HG03039 (cell line): ENCODE measurements around the gene MANEAL.

Experiments
- ATAC-seq: cut with Tn5 transposase; IDR thresholded peaks from one replicate; pipeline ENCODE4 v1.9.1; 2021; ENCODE audit warnings: mild to moderate bottlenecking, moderate library complexity; ENCODE audit not compliant: unreplicated experiment

The MANEAL gene

GRCh38 chr1:37825506-37825905, 31.9 kb downstream of the MANEAL start:
- no peak for ATAC-seq

- no peak for ATAC-seq
These were observed 34.9 kb downstream of the MANEAL start for GRCh38 chr1:37828410-37829074.

GRCh38 chr1:37831109-37831508, 37.5 kb downstream of the MANEAL start:
- ATAC-seq = no peak

GRCh38 chr1:37831809-37832208, 38.2 kb downstream of the MANEAL start:
- ATAC-seq = no peak

DNA sequence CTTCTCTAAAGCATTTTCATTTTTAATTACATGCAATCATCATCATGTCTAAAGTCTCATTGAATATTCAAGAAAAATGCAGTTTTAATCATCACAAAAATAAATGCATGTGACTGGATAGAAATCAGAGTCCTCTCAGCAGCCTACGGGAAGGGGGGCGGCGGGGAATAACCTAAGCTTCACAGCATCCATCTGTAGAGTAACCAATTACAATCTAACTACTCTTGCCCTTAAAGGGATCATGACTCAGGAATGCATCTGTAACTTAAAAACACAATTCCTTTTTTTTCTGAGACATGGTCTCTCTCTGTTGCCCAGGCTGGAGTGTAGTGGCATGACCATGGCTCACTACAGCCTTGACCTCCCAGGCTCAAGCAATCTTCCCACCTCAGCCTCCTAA, 43.1 kb downstream of the MANEAL start:
- ATAC-seq = no peak

DNA sequence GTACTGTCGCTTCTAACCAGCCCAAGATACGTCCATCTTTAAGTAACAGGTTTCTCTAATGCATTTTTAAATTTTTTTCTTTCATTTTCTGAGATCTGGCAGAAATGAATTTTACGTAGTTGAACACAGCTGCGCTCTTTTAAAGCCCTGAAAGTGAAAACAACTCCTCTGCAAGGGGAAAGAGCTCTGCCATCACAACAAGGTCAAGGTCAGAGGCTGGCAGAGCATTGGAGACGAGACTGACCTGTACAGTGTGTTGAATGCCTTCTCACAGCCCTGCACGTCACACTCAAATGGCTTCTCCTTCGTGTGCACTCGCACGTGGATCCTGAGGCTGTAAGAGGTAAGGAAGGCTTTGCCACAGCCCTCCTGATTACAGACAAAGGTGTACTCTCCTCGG, 46.0 kb downstream of the MANEAL start:
- no peak for ATAC-seq

GRCh38 chr1:37840711-37841110, 47.1 kb downstream of the MANEAL start:
- no peak for ATAC-seq

DNA sequence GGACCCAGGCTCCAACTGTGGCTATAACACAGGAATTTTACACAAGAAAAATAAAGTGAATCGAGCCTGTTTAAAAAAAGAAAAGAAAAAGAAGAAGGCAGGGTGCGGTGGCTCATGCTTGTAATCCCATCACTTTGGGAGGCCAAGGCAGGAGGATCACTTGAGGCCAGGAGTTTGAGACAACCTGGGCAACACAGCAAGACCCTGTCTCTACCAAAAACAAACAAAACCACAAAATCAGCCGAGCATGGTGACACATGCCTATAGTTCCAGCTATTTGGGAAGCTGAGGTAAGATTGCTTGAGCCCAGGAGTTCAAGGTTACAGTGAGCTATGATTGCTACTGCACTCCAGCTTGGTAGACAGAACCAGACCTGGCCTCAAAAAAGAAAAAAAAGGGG, 48.0 kb downstream of the MANEAL start:
- ATAC-seq = no peak

DNA sequence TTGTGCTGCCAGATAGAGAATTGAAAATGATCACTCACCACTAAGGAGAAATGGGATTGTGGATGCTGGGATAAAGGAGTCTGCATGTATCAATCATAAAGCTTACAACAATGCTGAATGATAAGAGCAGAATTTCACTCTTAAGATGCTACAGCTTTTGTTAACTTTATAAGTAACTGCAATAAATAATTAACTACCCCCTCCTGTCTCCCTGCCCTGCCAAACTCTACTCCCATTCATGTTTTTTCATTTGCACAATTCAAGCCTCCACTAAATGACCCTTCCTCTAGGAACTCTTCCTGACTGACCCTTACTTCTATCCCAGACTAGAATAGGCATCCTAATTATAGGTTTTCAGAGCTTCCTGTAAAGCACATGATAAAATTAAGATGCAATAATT, 50.9 kb downstream of the MANEAL start:
- no peak for ATAC-seq

GRCh38 chr1:37845049-37845646, 51.5 kb downstream of the MANEAL start:
- ATAC-seq = no peak

DNA sequence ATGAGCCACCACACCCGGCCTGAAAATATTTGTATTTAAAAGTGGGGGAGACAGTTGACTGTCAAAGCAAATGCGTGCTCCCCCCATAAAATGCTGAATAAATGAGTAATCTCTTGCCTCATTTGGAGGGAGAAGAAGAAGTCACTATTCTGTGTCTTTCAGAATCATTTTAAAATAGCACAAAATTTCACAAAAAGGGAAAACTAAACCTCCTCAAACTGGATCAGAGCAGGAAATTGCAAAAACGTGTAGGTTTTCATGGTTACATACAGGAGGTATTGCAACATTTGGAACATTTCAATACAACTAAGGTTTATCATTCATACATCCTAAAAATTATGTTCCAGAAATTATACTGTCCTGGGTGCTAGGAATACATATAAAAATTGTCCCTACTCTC, 52.1 kb downstream of the MANEAL start:
- no peak for ATAC-seq

DNA sequence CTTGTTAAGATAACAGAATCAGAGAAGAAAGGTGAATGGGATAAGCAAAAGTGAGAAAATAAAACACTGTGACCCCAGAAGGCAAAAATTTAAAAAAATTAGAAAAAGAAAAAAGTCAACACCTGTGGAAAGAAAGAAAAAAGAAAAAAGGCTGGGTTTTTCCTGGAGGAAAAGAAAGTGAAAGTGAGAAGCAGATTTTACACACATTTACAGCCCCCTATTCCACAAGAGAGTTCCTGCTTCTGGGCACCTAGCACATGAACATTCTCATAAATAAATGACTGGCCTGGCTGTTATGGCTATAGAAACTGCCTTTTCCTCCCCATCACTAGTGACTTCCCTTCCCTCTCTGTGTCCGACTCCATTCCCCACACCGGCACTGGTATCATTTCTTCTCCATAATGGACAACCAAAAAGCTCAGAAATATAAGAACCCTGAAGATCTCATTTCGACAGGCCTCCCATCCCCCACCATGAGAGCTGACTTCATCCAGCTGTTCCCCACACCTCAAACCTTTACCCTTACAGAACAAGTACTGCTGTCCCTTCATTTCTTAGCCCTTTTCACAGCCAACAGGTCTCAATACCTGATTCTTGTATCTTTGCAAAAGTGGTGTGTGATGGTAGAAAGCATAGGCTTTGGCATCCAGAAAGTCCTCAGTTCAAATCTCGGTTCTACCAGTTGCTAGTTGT, 53.1 kb downstream of the MANEAL start:
- ATAC-seq = no peak

DNA sequence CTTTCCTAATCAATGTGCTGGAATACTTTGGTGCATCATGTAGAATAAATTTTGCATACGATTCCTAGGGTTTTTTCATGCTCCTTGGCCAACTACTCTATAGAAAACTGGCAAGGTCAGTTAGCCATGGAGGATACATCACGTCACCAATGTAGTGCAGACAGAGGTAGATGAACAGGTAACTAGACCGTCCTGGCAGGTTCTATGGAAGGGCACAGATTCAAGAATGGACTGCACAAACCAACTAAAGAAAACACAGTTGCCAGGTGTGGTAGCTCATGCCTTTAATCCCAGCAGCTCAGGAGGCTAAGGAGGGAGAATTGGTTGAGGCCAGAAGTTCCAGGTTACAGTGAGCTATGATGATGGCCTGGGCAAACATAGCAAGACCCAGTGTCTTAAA, 55.8 kb downstream of the MANEAL start:
- ATAC-seq = no peak

DNA sequence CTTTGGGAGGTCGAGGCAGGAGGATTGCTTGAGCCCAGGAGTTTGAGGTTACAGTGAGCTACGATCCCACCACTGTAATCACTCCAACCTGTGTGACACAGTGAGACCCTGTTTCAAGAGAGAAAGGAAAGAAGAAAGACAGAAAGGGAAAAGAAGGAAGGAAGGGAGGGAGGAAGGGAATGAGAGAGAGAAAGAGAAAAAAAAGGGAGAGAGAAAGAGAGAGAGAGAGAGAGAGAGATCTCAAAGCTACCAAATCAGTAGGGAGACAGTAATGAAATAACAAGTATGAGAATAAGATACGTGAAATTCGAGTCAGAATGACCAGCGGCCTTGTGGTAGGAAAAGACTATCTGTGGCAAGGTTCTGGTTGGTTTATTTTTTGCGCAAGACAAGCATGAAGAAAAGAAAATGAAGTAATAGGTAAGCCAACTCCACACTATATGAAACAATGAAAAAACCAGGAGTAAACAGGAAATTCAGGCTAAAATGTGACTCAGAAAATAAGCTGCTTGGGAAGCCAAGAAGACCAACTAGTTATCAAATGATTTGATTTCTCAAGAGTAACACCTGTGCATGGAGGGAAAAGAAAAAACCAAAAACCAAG, 56.8 kb downstream of the MANEAL start:
- ATAC-seq = no peak
